ENCODE data around the gene MED9.

MED9 gene

GRCh38 chr17:17506181-17506741, 29.5 kb downstream of the MED9 start:
- no peak for DNase-seq

GRCh38 chr17:17506893-17507464, 30.2 kb downstream of the MED9 start:
- no peak for DNase-seq

GRCh38 chr17:17507465-17508011, 30.7 kb downstream of the MED9 start:
- DNase-seq = no peak

DNA sequence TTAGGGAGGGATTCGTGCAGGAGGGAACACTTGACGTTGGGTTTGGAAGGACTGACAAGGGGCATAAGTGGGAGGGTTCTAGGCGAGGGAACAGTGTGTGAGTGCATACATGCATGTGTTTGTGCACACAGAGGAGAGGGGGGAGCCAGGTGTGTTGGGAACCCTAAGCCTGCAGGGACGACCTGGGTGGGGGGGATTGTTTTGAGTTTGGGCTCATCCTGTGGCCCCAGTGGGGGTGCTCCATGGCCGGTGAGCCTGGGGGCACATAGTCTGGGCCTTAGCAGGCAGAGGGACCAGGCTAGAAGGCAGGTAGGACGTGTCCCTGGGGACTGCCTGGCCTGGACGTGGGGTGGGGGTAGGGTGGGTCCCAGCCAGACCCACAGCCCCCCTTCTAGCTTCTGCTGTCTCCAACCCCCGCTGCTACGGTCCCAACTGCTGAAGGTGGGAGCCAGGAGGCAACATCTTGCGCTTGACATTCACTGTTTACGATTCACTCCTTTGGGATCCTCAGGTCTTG, 31.3 kb downstream of the MED9 start:
- no peak for DNase-seq

DNA sequence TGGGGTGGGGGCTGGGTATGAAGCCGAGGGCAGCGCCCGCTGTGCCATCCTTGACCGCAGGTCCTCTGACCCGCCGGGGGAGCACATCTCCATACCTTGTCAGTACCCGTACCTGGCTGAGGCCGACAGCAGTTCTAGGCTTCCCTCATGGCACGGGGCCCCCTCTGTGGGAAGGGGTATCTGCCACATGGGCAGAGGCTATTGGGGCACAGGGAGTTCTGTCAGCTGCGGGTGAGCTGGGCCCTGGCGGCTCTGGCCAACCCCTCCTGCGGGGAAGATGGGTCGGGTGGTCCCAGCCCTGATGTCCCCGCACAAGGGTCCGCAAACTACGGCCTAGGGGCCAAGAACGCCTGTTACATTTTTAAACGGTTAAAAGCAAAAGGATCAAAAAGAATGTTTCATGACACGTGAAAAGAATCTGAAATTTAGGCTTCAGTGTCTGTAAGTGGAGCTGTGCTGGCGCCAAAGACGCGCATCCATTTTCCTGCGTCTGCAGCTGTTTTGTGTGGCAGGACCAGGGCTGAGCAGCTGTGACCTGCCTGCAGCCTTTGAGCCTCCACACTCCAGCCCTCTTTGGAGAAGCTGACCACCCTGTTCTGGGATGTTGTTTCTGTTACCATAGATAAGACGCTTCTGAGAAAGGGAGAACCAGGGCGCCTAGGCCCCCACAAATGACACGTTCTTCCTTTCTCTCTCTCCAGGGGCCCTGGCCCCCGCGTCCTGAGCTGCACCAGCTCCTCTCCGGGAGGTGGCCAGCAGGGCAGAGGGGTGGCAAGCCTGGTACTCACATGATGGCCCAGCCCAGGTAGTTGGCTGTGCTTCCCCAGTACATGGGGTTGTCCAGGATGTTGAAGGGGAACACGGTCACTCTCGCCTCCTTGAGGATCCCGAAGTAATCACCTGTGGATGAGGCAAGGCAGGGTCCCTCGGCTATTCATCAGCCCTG, 32.1 kb downstream of the MED9 start:
- DNase-seq = no peak

DNA sequence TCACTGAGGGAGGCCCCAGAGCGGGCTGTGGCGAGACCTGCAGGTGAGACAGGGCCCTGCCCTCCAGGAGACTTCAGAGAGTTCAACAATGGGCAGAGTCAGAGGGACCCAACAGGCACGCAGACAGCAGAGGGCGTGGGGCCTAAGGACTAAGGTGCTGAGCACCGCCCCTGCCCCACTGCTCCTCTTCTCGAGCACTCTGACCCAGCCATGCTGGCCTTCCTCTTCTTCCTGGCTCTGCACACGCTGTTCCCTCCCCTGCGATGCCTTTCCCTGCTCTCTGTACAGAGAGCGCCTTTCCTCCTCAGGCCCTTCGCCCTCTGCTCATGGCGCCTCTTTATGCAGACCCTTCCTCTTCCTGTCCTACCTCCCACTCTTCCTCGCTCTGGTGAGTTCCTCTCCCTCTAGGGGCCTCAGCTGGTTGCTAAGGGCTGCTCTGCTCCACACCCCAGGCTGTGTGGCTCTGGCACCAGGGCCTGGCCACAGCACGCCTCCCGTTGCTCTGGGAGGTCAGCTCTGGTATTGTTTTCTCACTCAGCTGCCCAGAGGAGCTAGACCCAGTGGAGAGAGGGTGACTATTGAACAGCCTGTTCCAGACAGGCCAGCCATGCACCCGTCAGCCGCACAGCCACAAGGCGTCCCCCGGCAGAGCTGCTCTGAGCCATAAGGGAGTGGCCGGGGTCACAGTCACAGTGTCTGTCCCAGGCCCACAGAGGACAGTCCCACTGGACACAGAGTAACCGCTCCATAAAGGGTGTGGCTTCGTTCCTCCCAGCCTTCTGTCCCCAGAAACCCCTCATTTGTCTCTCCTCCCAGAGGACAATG, 33.0 kb downstream of the MED9 start:
- no peak for DNase-seq

DNA sequence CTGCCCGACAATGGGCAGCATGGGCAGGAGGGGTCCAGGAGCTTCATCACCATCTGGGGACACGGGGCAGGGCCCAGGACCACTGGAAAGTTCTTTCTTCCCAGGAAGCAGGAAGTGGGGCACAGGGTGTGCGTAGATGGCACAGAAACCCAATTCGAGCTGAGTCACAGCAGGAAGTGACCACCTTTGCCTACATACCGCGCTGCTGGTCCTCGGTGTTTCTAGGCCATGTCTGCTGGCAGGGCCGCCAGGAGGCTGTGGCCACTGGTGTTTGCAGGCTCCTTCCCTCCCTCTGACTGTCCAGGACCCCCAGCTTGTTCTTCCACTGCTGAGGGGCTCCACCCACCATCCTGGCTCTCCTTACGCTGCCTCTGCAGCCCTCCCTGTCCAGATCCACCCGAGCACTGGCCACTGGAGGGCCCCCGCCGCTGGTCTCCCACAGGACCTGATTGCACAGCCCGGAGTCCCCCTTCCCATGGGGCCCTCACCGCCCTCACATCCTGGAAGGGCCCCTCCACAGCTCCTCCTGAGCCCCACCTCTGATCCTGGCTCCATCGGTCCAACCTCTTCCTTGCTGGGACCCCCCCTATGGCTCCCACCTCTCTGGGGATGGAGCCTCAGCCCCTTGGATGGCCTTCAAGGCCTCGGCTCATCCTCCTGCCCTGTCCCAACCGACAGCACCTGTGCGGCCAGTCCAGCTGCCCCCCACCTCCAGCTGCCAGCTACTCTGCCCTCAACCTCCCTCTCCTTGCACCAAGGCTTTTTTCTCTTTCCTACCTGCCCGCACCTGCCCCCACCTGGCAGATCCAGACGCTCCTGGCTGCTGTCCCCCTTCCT, 33.9 kb downstream of the MED9 start:
- no peak for DNase-seq

- DNase-seq = no peak
Measured at GRCh38 chr17:17511293-17511741, 34.5 kb downstream of the MED9 start.

DNA sequence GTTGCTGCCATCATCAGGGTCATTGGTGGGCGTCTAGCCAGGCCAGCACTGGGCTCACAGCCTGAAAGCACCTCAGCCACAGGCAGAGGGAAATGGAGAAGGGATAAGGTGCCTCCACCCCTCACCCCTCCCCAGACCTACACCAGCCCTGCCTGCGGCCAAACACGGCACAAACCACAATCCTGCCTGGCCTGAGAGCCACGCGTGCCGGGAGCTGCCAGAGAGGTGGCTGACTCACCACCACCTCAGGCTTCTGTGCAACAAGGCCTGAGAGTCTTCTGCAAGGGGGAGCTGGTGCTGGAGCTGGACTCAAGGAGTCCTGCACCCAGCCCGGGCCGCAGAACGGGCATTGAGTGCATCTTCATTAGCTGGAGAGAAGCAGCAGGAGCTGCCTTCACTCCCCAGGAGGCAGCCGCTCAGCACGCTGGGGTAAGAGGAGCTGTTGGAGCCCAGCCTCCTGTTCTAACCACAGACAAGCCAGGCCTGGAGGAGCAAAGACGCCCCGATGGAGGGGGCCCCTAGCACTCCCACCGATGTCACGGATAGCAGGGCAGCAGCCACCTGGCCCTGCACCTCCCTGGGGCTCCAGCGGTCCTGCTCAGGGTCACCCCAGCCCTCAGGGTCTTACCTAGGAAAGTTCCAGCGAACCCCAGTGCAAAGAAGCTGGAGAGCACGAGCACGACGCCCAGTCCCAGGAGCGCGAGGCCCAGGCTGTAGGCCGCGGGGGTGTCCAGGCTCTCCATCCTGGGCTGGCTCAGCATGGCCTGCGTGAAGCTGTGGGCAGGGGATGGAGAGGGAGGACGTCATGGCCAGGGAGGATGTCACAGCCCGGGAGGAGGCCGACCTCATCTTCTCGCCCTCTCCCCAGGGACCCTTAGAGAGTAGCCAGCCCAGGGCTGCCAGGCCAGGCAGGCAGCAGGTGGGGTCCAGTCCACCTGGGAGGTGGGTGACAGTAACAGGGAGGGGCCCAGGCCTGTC, 35.4 kb downstream of the MED9 start:
- no peak for DNase-seq

DNA sequence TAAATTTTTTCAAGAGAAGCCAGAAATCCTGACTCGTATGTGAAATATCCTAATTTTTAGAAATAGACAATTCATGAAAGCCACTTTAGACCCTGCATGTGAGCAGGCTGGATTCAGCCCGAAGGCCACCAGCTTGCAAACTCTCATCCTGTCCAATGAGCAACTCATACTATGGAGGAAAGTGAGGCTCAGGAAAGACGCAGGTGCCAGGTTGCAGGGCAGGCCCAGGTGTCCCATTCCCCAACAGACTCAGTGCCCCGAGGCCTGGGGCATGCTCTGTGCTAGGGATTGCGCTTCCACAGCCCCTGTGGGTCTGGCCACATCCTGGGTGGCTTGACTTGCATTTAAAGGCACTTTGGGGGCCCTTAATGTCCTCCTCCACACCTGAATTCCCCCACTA, 36.1 kb downstream of the MED9 start:
- no peak for DNase-seq

DNA sequence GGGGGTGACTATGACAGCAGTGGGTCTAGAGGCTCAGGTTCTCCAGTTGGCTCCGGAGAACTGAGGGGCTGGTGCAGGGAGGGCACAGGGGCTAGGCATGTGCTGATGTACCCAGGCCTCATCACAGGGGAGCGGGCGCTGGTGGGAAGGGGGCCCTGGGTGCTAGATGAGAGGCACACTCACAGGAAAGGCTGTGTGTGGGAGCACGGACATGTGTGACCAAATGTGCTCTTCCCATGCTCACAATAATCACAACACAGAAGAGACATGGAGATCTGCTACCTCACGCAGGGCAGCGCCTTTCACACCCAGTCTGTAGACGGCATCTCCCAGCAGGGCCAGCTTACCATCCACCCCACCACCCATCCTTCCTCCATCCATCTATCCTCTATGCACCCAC, 36.8 kb downstream of the MED9 start:
- DNase-seq = no peak

DNA sequence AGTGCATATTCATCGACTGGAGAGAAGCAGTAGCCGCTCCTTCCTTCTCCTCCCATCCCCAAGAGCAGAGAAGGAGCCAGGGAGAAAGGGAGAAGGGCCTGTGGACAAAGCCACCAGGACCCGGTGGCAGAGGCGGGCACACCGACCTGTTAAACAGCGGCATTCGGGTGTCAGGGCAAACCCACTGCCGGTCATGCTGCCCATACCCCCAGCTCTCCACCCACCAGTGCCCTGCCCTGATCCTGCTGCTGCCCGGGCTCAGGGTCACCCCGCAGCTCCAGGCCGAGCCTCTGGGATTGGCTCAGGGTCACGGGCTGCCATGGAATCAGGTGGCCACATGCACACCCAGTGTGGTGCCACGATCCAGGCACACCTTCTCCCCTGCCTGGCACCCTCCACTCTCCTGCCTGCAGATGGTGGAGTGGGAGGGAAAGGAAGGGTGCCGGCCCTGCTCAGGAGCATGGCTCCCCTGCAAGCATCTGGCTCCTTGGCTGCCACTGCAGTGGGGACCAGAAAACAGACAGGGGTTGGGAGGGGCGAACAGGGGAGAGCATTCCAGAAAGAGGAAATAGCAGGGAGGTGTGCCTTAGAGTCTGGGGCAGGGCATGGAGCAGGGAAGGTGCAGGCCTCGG, 37.7 kb downstream of the MED9 start:
- DNase-seq = no peak

GRCh38 chr17:17514993-17515933, 38.5 kb downstream of the MED9 start:
- no peak for DNase-seq

GRCh38 chr17:17515934-17516930, 39.4 kb downstream of the MED9 start:
- no peak for DNase-seq

DNA sequence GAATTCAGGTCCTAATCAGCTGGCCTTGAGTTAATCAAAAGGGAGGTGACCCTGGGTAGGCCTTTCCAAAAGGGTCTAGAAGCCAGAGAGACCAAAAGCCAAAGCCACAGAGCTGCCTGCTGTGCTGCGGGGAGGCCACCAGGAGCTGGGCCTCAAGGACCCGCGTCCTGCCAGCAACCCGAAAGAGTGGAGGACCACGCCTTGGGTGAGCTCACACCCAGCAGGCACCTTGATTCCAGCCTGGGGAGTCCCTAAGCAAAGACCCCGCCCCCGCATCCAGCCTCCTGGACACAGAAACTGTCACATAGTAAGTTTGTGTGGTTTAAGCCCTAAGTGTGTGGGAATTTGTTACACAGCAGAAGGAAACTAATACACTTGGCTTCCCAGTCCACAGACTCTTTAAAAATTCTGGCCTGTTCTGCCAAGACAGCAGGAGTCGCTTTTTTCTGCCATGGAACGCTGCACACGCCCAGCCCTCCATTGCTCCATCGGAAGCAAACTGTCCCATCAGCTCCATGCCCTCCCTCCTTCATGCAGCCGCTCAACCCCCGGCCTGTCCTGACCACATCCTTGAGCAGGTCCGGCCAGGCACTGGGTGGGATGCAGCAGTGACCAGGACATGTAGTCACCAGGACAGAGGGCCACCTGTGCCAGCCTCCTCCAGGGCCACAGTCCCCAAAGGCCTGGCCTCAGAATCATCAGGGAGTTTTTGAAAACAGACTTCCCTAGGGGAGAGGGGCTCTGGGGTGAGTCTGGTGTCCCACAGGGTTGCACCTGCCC, 40.3 kb downstream of the MED9 start:
- no peak for DNase-seq

DNA sequence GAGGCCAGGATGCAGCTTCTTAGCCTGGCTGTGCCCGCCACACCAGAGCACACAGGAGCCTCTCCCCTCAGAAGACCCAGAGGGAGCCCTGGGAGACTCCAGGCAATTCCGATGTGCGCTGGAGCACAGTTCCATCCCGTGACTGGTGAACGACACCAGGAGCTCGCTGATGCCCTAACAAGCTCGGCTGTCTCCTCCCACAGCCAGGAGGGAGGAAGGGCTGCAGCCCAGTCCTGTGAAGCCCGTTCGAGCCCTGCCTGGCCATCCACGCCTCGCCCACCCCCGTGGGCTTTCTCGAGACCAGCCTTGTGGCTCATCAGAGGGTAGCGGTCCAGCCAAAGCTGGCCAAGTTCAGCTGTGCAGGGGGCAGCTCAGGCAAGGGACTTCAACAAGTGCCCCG, 41.2 kb downstream of the MED9 start:
- no peak for DNase-seq

GRCh38 chr17:17518951-17519350, 42.2 kb downstream of the MED9 start:
- no peak for DNase-seq
